Neural cell (in vitro differentiated cells): ENCODE results near the gene NELFA.
"Not testable (repeated sequence)": the region's sequence is repeated elsewhere in the genome, so short reads cannot be mapped to it uniquely, and the experiment has no call there.

Source experiments
- EP300 ChIP-seq: fragments of 450-650 bp; conservative IDR thresholded peaks from 2 replicates; pipeline ENCODE4 v1.6.1; 2014; ENCODE audit warnings: antibody characterized with exemption, mild to moderate bottlenecking, moderate library complexity; ENCODE audit not compliant: poor library complexity, severe bottlenecking
- POLR2AphosphoS5 ChIP-seq: IDR thresholded peaks from 2 replicates; pipeline ENCODE4 v1.6.1; 2012
- TF ChIP-seq, protein P1 (sequence below): fragments of 450-650 bp; IDR thresholded peaks from 2 replicates; pipeline ENCODE4 v1.5.1; 2014; ENCODE audit warnings: antibody characterized with exemption, mild to moderate bottlenecking, moderate library complexity; ENCODE audit not compliant: poor library complexity, severe bottlenecking
- TF ChIP-seq, protein P2 (sequence below): IDR thresholded peaks from 2 replicates; pipeline ENCODE4 v1.6.1; 2012; ENCODE audit warnings: borderline replicate concordance

DNA sequence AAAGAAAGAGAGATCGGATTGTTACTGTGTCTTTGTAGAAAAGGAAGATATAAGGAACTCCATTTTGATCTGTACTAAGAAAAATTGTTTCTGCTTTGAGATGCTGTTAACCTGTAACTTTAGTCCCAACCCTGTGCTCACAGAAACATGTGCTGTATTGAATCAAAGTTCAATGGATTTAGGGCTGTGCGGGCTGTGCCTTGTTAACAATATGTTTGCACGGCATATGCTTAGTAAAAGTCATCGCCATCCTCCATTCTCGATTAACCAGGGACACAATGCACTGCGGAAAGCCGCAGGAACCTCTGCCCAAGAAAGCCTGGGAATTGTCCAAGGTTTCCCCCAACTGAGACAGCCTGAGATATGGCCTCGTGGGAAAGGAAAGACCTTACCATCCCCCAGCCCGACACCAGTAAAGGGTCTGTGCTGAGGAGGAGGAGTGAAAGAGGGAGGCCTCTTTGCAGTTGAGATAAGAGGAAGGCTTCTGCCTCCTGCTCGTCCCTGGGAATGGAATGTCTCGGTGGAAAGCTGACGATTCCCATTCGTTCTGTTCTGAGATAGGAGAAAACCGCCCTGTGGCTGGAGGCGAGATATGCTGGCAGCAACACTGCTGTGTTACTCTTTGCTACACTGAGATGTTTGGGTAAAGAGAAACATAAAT is 12.7 kb upstream of the NELFA start:
- TF ChIP-seq, protein P1, sequence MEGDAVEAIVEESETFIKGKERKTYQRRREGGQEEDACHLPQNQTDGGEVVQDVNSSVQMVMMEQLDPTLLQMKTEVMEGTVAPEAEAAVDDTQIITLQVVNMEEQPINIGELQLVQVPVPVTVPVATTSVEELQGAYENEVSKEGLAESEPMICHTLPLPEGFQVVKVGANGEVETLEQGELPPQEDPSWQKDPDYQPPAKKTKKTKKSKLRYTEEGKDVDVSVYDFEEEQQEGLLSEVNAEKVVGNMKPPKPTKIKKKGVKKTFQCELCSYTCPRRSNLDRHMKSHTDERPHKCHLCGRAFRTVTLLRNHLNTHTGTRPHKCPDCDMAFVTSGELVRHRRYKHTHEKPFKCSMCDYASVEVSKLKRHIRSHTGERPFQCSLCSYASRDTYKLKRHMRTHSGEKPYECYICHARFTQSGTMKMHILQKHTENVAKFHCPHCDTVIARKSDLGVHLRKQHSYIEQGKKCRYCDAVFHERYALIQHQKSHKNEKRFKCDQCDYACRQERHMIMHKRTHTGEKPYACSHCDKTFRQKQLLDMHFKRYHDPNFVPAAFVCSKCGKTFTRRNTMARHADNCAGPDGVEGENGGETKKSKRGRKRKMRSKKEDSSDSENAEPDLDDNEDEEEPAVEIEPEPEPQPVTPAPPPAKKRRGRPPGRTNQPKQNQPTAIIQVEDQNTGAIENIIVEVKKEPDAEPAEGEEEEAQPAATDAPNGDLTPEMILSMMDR, result not testable (repeated sequence)
- not testable (repeated sequence) for TF ChIP-seq POLR2AphosphoS5, EP300
- TF ChIP-seq, protein P2, sequence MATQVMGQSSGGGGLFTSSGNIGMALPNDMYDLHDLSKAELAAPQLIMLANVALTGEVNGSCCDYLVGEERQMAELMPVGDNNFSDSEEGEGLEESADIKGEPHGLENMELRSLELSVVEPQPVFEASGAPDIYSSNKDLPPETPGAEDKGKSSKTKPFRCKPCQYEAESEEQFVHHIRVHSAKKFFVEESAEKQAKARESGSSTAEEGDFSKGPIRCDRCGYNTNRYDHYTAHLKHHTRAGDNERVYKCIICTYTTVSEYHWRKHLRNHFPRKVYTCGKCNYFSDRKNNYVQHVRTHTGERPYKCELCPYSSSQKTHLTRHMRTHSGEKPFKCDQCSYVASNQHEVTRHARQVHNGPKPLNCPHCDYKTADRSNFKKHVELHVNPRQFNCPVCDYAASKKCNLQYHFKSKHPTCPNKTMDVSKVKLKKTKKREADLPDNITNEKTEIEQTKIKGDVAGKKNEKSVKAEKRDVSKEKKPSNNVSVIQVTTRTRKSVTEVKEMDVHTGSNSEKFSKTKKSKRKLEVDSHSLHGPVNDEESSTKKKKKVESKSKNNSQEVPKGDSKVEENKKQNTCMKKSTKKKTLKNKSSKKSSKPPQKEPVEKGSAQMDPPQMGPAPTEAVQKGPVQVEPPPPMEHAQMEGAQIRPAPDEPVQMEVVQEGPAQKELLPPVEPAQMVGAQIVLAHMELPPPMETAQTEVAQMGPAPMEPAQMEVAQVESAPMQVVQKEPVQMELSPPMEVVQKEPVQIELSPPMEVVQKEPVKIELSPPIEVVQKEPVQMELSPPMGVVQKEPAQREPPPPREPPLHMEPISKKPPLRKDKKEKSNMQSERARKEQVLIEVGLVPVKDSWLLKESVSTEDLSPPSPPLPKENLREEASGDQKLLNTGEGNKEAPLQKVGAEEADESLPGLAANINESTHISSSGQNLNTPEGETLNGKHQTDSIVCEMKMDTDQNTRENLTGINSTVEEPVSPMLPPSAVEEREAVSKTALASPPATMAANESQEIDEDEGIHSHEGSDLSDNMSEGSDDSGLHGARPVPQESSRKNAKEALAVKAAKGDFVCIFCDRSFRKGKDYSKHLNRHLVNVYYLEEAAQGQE, result not testable (repeated sequence)
